Left ventricle myocardium inferior (tissue), 1 donor: ENCODE measurements around the gene ST6GALNAC3. TPM values are rescaled to one million over a fixed set of nuclear protein-coding genes. Genes with fewer than 3 reads are reported as not detected.

ENCODE experiments used
- DNase-seq: peaks from one replicate; pipeline ENCODE4 v3.0.0-alpha.2; 2020
- H3K27ac ChIP-seq: fragments of 200-600 bp; replicated peaks from 2 replicates; pipeline ENCODE4 v1.8.0; 2021
- H3K27me3 ChIP-seq: fragments of 200-600 bp; 2 replicates; pipeline ENCODE4 v1.8.0; 2021; ENCODE audit warnings: low read depth
- H3K36me3 ChIP-seq: fragments of 200-600 bp; 2 replicates; pipeline ENCODE4 v1.8.0; 2021
- H3K4me1 ChIP-seq: fragments of 200-600 bp; 2 replicates; pipeline ENCODE4 v1.8.0; 2021
- H3K4me3 ChIP-seq: fragments of 200-600 bp; 2 replicates; pipeline ENCODE4 v1.8.0; 2021; ENCODE audit warnings: mild to moderate bottlenecking, moderate library complexity
- H3K9me3 ChIP-seq: fragments of 200-600 bp; replicated peaks from 2 replicates; pipeline ENCODE4 v1.8.0; 2021
- intact Hi-C: fragments of 100-400 bp; cut with micrococcal nuclease; formaldehyde crosslinking; loops from one replicate; pipeline ENCODE4 v1.11.0; 2022
- total RNA-seq: library from RNA; stranded (reverse); fragmentation: NEBNext Ultra II Directional; extraction: Animal tissue kit (Norgen Biotek cat#: 25700); gene quantifications from one replicate; pipeline ENCODE4 v1.2.1, GENCODE V29; 2021
- TF ChIP-seq, protein P1 (sequence below): fragments of 200-600 bp; IDR thresholded peaks from 2 replicates; pipeline ENCODE4 v1.8.0; 2021; ENCODE audit warnings: antibody characterized with exemption, mild to moderate bottlenecking, borderline replicate concordance
- donor health status: DM: no; HTN: yes; CAD: no; lungs with severe emphysema.

ST6GALNAC3 gene
- total RNA-seq, 1 donor from 2014 or later, result 4.5 TPM

DNA sequence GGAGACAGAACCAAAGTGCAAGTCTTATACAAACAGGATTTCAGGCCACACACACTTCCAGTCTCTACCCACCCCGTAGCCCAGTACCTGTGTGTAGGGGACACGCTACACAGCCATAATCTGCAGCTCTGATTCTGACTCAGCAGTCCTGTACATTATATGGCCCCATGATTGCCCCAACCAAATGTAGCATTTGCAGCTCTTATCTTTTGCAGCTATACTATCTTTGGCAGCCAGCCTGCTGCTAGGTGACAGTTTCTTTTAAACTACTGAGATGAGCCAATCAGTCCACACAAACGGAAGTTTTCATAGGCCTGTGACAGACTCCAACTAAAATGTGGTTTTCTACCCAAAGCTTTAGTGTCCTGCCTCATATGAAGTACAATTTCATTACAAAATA lies 533.2 kb downstream of the ST6GALNAC3 start:
- intact Hi-C loops, result no loop called here
- no peak overlapping the region for H3K4me3 ChIP-seq
- H3K36me3 ChIP-seq, result no peaks in the 10 kb centered on the region
- H3K27me3 ChIP-seq, result no peaks in the 10 kb centered on the region
- TF ChIP-seq, protein P1, sequence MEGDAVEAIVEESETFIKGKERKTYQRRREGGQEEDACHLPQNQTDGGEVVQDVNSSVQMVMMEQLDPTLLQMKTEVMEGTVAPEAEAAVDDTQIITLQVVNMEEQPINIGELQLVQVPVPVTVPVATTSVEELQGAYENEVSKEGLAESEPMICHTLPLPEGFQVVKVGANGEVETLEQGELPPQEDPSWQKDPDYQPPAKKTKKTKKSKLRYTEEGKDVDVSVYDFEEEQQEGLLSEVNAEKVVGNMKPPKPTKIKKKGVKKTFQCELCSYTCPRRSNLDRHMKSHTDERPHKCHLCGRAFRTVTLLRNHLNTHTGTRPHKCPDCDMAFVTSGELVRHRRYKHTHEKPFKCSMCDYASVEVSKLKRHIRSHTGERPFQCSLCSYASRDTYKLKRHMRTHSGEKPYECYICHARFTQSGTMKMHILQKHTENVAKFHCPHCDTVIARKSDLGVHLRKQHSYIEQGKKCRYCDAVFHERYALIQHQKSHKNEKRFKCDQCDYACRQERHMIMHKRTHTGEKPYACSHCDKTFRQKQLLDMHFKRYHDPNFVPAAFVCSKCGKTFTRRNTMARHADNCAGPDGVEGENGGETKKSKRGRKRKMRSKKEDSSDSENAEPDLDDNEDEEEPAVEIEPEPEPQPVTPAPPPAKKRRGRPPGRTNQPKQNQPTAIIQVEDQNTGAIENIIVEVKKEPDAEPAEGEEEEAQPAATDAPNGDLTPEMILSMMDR, result no peak
- H3K4me1 ChIP-seq, result no peaks in the 10 kb centered on the region
- H3K27ac ChIP-seq, result no peak overlapping the region
- no peaks in the 10 kb centered on the region for H3K9me3 ChIP-seq
- no peak for DNase-seq

- intact Hi-C loops, result no loop called here
- DNase-seq, result no peak
- H3K9me3 ChIP-seq, result no peaks in the 10 kb centered on the region
Measured at GRCh38 chr1:76611770-76612445, 537.4 kb downstream of the ST6GALNAC3 start.

GRCh38 chr1:76613886-76614285 lies 539.3 kb downstream of the ST6GALNAC3 start:
- intact Hi-C loops, result no loop called here
- Histone ChIP-seq H3K27me3 (no peaks in the 10 kb centered on the region), H3K4me3 (no peak overlapping the region), H3K27ac (no peak overlapping the region), H3K9me3 (no peaks in the 10 kb centered on the region), H3K36me3 (no peaks in the 10 kb centered on the region), H3K4me1 (peaks cover 4% of the 10 kb centered on the region)
- no peak for DNase-seq
- TF ChIP-seq, protein P1, result no peak

More at GRCh38 chr1:76611770-76612445, 537.4 kb downstream of the ST6GALNAC3 start:
- H3K27ac ChIP-seq, result no peak overlapping the region
- H3K4me3 ChIP-seq, result no peak overlapping the region
- peaks cover 4% of the 10 kb centered on the region for H3K4me1 ChIP-seq
- H3K36me3 ChIP-seq, result no peaks in the 10 kb centered on the region
- H3K27me3 ChIP-seq, result no peaks in the 10 kb centered on the region
- TF ChIP-seq, protein P1, result no peak

GRCh38 chr1:76615253-76616035 lies 540.9 kb downstream of the ST6GALNAC3 start:
- H3K36me3 ChIP-seq, result no peaks in the 10 kb centered on the region
- DNase-seq, result no peak
- no peak overlapping the region for H3K4me3 ChIP-seq
- TF ChIP-seq, protein P1, result no peak
- intact Hi-C loops, result no loop called here
- H3K4me1 ChIP-seq, result peaks cover 4% of the 10 kb centered on the region
- no peak overlapping the region for H3K27ac ChIP-seq
- no peaks in the 10 kb centered on the region for H3K9me3 ChIP-seq
- no peaks in the 10 kb centered on the region for H3K27me3 ChIP-seq

- Histone ChIP-seq H3K9me3 (no peaks in the 10 kb centered on the region), H3K36me3 (no peaks in the 10 kb centered on the region), H3K4me1 (peaks cover 4% of the 10 kb centered on the region), H3K4me3 (no peak overlapping the region), H3K27me3 (no peaks in the 10 kb centered on the region), H3K27ac (no peak overlapping the region)
- intact Hi-C loops, result no loop called here
- no peak for DNase-seq
- TF ChIP-seq, protein P1, result no peak
Measured at GRCh38 chr1:76620371-76620770, 545.8 kb downstream of the ST6GALNAC3 start.
